ENCODE data around the gene FRMD3.

DNA sequence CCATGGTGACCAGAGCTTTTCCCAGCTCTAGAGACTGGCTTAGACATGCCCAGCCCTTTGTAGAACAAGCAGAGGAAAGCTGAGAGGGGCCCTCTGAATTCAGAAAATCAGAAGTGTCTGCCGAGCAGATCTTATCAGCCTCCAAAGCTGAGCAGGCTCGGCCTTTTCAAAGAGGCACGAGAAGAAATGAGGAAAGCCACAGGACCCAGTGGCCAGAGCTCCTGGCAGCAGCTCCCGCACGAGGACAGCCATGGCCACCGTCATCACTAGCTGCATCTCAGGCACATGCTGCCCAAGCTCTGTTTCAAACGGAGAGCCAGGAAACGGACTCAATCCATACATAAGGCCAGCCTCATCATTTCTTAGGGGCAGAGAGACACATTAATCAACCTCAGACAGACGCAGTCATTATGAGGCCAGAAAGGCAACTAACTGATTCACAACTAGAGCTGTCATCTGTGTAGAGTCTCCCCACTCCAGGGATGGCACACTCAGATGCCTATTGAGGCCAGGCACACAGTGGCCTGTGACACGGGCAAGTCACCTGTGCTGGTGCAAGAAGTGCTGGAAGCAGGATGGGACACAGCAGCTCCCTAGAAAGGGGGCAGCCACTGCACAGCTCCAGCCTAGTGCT, 194.7 kb downstream of the FRMD3 start:
- TF ChIP-seq, protein P1, sequence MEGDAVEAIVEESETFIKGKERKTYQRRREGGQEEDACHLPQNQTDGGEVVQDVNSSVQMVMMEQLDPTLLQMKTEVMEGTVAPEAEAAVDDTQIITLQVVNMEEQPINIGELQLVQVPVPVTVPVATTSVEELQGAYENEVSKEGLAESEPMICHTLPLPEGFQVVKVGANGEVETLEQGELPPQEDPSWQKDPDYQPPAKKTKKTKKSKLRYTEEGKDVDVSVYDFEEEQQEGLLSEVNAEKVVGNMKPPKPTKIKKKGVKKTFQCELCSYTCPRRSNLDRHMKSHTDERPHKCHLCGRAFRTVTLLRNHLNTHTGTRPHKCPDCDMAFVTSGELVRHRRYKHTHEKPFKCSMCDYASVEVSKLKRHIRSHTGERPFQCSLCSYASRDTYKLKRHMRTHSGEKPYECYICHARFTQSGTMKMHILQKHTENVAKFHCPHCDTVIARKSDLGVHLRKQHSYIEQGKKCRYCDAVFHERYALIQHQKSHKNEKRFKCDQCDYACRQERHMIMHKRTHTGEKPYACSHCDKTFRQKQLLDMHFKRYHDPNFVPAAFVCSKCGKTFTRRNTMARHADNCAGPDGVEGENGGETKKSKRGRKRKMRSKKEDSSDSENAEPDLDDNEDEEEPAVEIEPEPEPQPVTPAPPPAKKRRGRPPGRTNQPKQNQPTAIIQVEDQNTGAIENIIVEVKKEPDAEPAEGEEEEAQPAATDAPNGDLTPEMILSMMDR (IDR thresholded peaks at IDR 0.05; ENCODE audit: low read depth, low read length, missing input control): no peak
- TF ChIP-seq TAF1 (conservative IDR thresholded peaks at IDR 0.05) (no peak), ZBTB33 (IDR thresholded peaks at IDR 0.05) (no peak), RAD21 (IDR thresholded peaks at IDR 0.05) (no peak), FOXA1 (IDR thresholded peaks at IDR 0.05) (no peak), YY1 (IDR thresholded peaks at IDR 0.05) (no peak), ATF3 (IDR thresholded peaks at IDR 0.05) (no peak), GABPA (IDR thresholded peaks at IDR 0.05 in 1 of 2, conservative IDR thresholded peaks at IDR 0.05 in 1 of 2) (no peak), JUND (IDR thresholded peaks at IDR 0.05) (no peak)
- TF ChIP-seq, protein P2, sequence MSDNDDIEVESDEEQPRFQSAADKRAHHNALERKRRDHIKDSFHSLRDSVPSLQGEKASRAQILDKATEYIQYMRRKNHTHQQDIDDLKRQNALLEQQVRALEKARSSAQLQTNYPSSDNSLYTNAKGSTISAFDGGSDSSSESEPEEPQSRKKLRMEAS (IDR thresholded peaks at IDR 0.05): no peak
